ENCODE data around the gene CES5A.
"Not testable (repeated sequence)": the region's sequence is repeated elsewhere in the genome, so short reads cannot be mapped to it uniquely, and the experiment has no call there.

Gene CES5A

GRCh38 chr16:55915096-55915827 lies 40.1 kb upstream of the CES5A start:
- no peak for TF ChIP-seq CTCF (IDR thresholded peaks at IDR 0.05; ENCODE audit: low read depth, low read length, poor library complexity, severe bottlenecking)
- no peak for TF ChIP-seq EZH2phosphoT487 (IDR thresholded peaks at IDR 0.05; ENCODE audit: borderline replicate concordance, low read length)
- no peaks in the 10 kb centered on the region for H3K9me2 ChIP-seq (replicated peaks; ENCODE audit: control insufficient read depth, low read length)
- H3K27ac ChIP-seq (ENCODE audit: low read depth, low read length), result no peak overlapping the region
- H3K4me2 ChIP-seq (ENCODE audit: low read length), result no peak overlapping the region
- no peaks in the 10 kb centered on the region for H3F3A ChIP-seq (ENCODE audit: control insufficient read depth, insufficient read depth)
- H3K4me1 ChIP-seq (ENCODE audit: control insufficient read depth, low read length), result no peaks in the 10 kb centered on the region
- H4K20me1 ChIP-seq (ENCODE audit: control insufficient read depth, insufficient read depth, low read depth, low read length), result no peaks in the 10 kb centered on the region
- no peak overlapping the region for H3K4me3 ChIP-seq (ENCODE audit: low read length)
- H3K79me2 ChIP-seq (ENCODE audit: control insufficient read depth, low read length), result no peaks in the 10 kb centered on the region
- no peaks in the 10 kb centered on the region for H3K36me3 ChIP-seq (ENCODE audit: control insufficient read depth, low read length)
- H3K9me3 ChIP-seq (ENCODE audit: control insufficient read depth, insufficient read depth, low read length), result no peaks in the 10 kb centered on the region
- H3K27me3 ChIP-seq (ENCODE audit: control insufficient read depth, low read length), result no peaks in the 10 kb centered on the region

- no peak overlapping the region for H3K4me2 ChIP-seq (ENCODE audit: low read length)
- no peaks in the 10 kb centered on the region for H3K9me3 ChIP-seq (ENCODE audit: control insufficient read depth, insufficient read depth, low read length)
- H4K20me1 ChIP-seq (ENCODE audit: control insufficient read depth, insufficient read depth, low read depth, low read length), result no peaks in the 10 kb centered on the region
- no peak overlapping the region for H3K27ac ChIP-seq (ENCODE audit: low read depth, low read length)
- H3K9me2 ChIP-seq (replicated peaks; ENCODE audit: control insufficient read depth, low read length), result no peaks in the 10 kb centered on the region
- TF ChIP-seq CTCF (IDR thresholded peaks at IDR 0.05; ENCODE audit: low read depth, low read length, poor library complexity, severe bottlenecking) (no peak), EZH2phosphoT487 (IDR thresholded peaks at IDR 0.05; ENCODE audit: borderline replicate concordance, low read length) (no peak)
- H3F3A ChIP-seq (ENCODE audit: control insufficient read depth, insufficient read depth), result no peaks in the 10 kb centered on the region
- no peak overlapping the region for H3K4me3 ChIP-seq (ENCODE audit: low read length)
- H3K4me1 ChIP-seq (ENCODE audit: control insufficient read depth, low read length), result no peaks in the 10 kb centered on the region
- no peaks in the 10 kb centered on the region for H3K79me2 ChIP-seq (ENCODE audit: control insufficient read depth, low read length)
- H3K27me3 ChIP-seq (ENCODE audit: control insufficient read depth, low read length), result no peaks in the 10 kb centered on the region
- no peaks in the 10 kb centered on the region for H3K36me3 ChIP-seq (ENCODE audit: control insufficient read depth, low read length)
These were observed 39.2 kb upstream of the CES5A start for GRCh38 chr16:55914383-55914782.

GRCh38 chr16:55913716-55914115 lies 38.5 kb upstream of the CES5A start:
- Histone ChIP-seq H3F3A (ENCODE audit: control insufficient read depth, insufficient read depth) (no peaks in the 10 kb centered on the region), H3K27me3 (ENCODE audit: control insufficient read depth, low read length) (no peaks in the 10 kb centered on the region), H4K20me1 (ENCODE audit: control insufficient read depth, insufficient read depth, low read depth, low read length) (no peaks in the 10 kb centered on the region), H3K36me3 (ENCODE audit: control insufficient read depth, low read length) (no peaks in the 10 kb centered on the region), H3K4me1 (ENCODE audit: control insufficient read depth, low read length) (no peaks in the 10 kb centered on the region), H3K9me3 (ENCODE audit: control insufficient read depth, insufficient read depth, low read length) (no peaks in the 10 kb centered on the region), H3K4me3 (ENCODE audit: low read length) (no peak overlapping the region), H3K79me2 (ENCODE audit: control insufficient read depth, low read length) (no peaks in the 10 kb centered on the region), H3K9me2 (replicated peaks; ENCODE audit: control insufficient read depth, low read length) (no peaks in the 10 kb centered on the region), H3K27ac (ENCODE audit: low read depth, low read length) (no peak overlapping the region), H3K4me2 (ENCODE audit: low read length) (no peak overlapping the region)
- TF ChIP-seq EZH2phosphoT487 (IDR thresholded peaks at IDR 0.05; ENCODE audit: borderline replicate concordance, low read length) (no peak), CTCF (IDR thresholded peaks at IDR 0.05; ENCODE audit: low read depth, low read length, poor library complexity, severe bottlenecking) (no peak)

- not testable (repeated sequence) for H3K79me2 ChIP-seq (ENCODE audit: control insufficient read depth, low read length); H3K4me2 ChIP-seq (ENCODE audit: low read length); H3K9me2 ChIP-seq (replicated peaks; ENCODE audit: control insufficient read depth, low read length); H3K4me3 ChIP-seq (ENCODE audit: low read length); H3K4me1 ChIP-seq (ENCODE audit: control insufficient read depth, low read length); H3K36me3 ChIP-seq (ENCODE audit: control insufficient read depth, low read length); H3K27me3 ChIP-seq (ENCODE audit: control insufficient read depth, low read length); H3F3A ChIP-seq (ENCODE audit: control insufficient read depth, insufficient read depth); H4K20me1 ChIP-seq (ENCODE audit: control insufficient read depth, insufficient read depth, low read depth, low read length); H3K27ac ChIP-seq (ENCODE audit: low read depth, low read length); H3K9me3 ChIP-seq (ENCODE audit: control insufficient read depth, insufficient read depth, low read length)
These were observed 37.9 kb upstream of the CES5A start for GRCh38 chr16:55913121-55913520.

Data from DOHH2 (cell line).